Naive thymus-derived CD4-positive, alpha-beta T cell (primary cell): ENCODE data around the gene MBP. TPM values are rescaled to one million over a fixed set of nuclear protein-coding genes. Genes with fewer than 3 reads are reported as not detected.
A peak's percentile ranks its signal among the peaks of the same experiment; 100 is the strongest.
"Not testable (repeated sequence)": the region's sequence is repeated elsewhere in the genome, so short reads cannot be mapped to it uniquely, and the experiment has no call there.

ENCODE experiments used
- ATAC-seq: fragments of 150-1000 bp; cut with Tn5 transposase; 2 replicates; pipeline ENCODE4 v1.10.0; 2021; ENCODE audit warnings: mild to moderate bottlenecking, moderate library complexity
- CTCF ChIA-PET: fragments of 350-600 bp; sonication (Branson Sonifier 250); formaldehyde crosslinking; loops from one replicate; lab custom pipeline; 2021; ENCODE audit warnings: antibody characterized with exemption; lab: Charles Lee
- POLR2A ChIA-PET: fragments of 350-600 bp; sonication (Branson Sonifier 250); formaldehyde crosslinking; loops from one replicate; lab custom pipeline; 2021; ENCODE audit warnings: antibody characterized with exemption, inconsistent platforms; lab: Charles Lee
- DNase-seq, 9 donors: peaks; one replicate each; pipeline versions ENCODE4 v3.0.0 to v3.0.0-alpha.2; 2020 to 2022; ENCODE audit warnings: mixed read lengths in 1 of 9
- H3K27ac ChIP-seq: one replicate; pipeline ENCODE4 v1.7.0; 2013; ENCODE audit warnings: mild to moderate bottlenecking, low read depth, low read length, moderate library complexity
- H3K27me3 ChIP-seq, 2 donors: one replicate each; pipeline ENCODE4 v1.7.0; 2013; ENCODE audit warnings: low read length in 2 of 2, mild to moderate bottlenecking in 2 of 2, moderate library complexity in 2 of 2; ENCODE audit not compliant: control insufficient read depth in 2 of 2, insufficient read depth in 2 of 2
- H3K36me3 ChIP-seq, 3 experiments: 1 replicate in 2 of 3; 2 replicates in 1 of 3; pipeline ENCODE4 v1.7.0; 2013; ENCODE audit warnings: low read length in 3 of 3, mild to moderate bottlenecking in 3 of 3, moderate library complexity in 1 of 3; ENCODE audit not compliant: insufficient read depth in 3 of 3, control insufficient read depth in 2 of 3
- H3K4me1 ChIP-seq, 2 donors: one replicate each; pipeline ENCODE4 v1.7.0; 2013; ENCODE audit warnings: low read length in 2 of 2, mild to moderate bottlenecking in 2 of 2, moderate library complexity in 1 of 2; ENCODE audit not compliant: control insufficient read depth in 2 of 2, insufficient read depth in 2 of 2
- H3K4me3 ChIP-seq: 2 replicates; pipeline ENCODE4 v1.7.0; 2013; ENCODE audit warnings: mild to moderate bottlenecking, low read length
- H3K9me3 ChIP-seq, 3 experiments: 1 replicate in 2 of 3; 2 replicates in 1 of 3; pipeline ENCODE4 v1.7.0; 2013; ENCODE audit warnings: low read length in 3 of 3; ENCODE audit not compliant: control insufficient read depth in 2 of 3
- H3K27ac Mint-ChIP-seq, 9 donors: one replicate each; pipeline ENCODE4 v1.8.0; 2020 to 2022; ENCODE audit warnings: mixed read lengths in 9 of 9, mild to moderate bottlenecking in 8 of 9, moderate library complexity in 5 of 9, inconsistent platforms in 2 of 9
- H3K27me3 Mint-ChIP-seq, 5 donors: one replicate each; pipeline ENCODE4 v1.8.0; 2021 to 2022; ENCODE audit warnings: mixed read lengths in 5 of 5, mild to moderate bottlenecking in 1 of 5
- H3K36me3 Mint-ChIP-seq, 5 donors: one replicate each; pipeline ENCODE4 v1.8.0; 2020 to 2022; ENCODE audit warnings: mixed read lengths in 5 of 5, mild to moderate bottlenecking in 3 of 5, inconsistent platforms in 1 of 5
- H3K4me1 Mint-ChIP-seq, 7 donors: one replicate each; pipeline ENCODE4 v1.8.0; 2020 to 2022; ENCODE audit warnings: mixed read lengths in 7 of 7, mild to moderate bottlenecking in 3 of 7, inconsistent platforms in 1 of 7
- H3K4me3 Mint-ChIP-seq, 10 donors: one replicate each; pipeline ENCODE4 v1.8.0; 2020 to 2022; ENCODE audit warnings: mild to moderate bottlenecking in 10 of 10, mixed read lengths in 10 of 10, moderate library complexity in 6 of 10, inconsistent platforms in 2 of 10
- H3K9me3 Mint-ChIP-seq, 11 donors: one replicate each; pipeline ENCODE4 v1.8.0; 2020 to 2022; ENCODE audit warnings: mixed read lengths in 11 of 11, mild to moderate bottlenecking in 4 of 11, inconsistent platforms in 1 of 11, moderate library complexity in 1 of 11
- intact Hi-C, 2 donors: fragments of 100-400 bp; cut with micrococcal nuclease; formaldehyde crosslinking; loops; one replicate each; pipeline ENCODE4 v1.15.1; 2023
- polyA plus RNA-seq, 2 donors: library from polyadenylated mRNA; unstranded; fragments of 300-500 nt; fragmentation: Illumina TruSeq; gene quantifications; one replicate each; pipeline ENCODE4 v1.2.3, GENCODE V29; 2021
- total RNA-seq, 6 experiments: library from RNA in 5 of 6; stranded (reverse) in 5 of 6; gene quantifications; 1 replicate in 5 of 6; 2 replicates in 1 of 6; pipeline ENCODE4 v1.2.3 and lab custom pipeline; 2021 to 2026

The MBP gene
- total and polyA plus RNA-seq, 7 experiments from 2014 or later, result 88.3 to 152 (median 107) TPM

- H3K27ac ChIP-seq, H3K27me3 ChIP-seq, intact Hi-C loops, H3K4me3 ChIP-seq, H3K4me3 Mint-ChIP-seq, POLR2A ChIA-PET, DNase-seq, H3K27me3 Mint-ChIP-seq, ATAC-seq, H3K9me3 ChIP-seq, H3K4me1 ChIP-seq, H3K9me3 Mint-ChIP-seq: not testable (repeated sequence)
- H3K27ac Mint-ChIP-seq, result peak overlapping the region in 2 of 9 donors; percentile 31 to 34
- peaks cover 15 to 70% (median 25%) of the 10 kb centered on the region in 7 donors for H3K4me1 Mint-ChIP-seq
- CTCF ChIA-PET, result interaction anchor here (0.6 kb wide), 1 partner anchor 11 kb away, joined by 4 read pairs; no protein-coding TSS in a partner anchor
- H3K36me3 Mint-ChIP-seq, result peaks cover 11 to 36% (median 25%) of the 10 kb centered on the region in 5 donors
- peaks cover 0 to 58% (median 0%) of the 10 kb centered on the region in 3 experiments for H3K36me3 ChIP-seq
These were observed 111.1 kb downstream of the MBP start for GRCh38 chr18:77021478-77021877.

DNA sequence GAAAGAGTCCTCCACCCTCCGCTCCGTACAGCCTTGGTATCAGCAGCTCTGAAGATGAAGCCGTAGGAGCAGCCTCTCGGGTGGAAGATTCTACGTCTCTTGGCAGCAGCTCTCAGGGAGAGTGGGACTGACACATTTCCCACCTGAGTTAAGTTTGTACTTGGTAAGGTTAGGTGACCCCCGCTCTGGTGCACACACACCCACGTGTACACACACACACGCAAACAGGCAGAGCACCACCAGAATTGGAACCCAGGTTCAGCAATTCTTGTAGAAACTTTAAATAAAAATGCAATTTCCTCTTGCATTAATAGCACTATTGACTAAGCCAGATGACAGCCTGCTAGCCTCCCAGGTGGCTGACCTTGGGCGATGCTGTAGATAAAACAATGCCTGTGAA is 111.5 kb downstream of the MBP start:
- Mint-ChIP-seq H3K36me3 (peaks cover 11 to 40% (median 29%) of the 10 kb centered on the region in 5 donors), H3K27ac (peak overlapping the region in 3 of 9 donors; percentile 25 to 87 (median 51)), H3K4me1 (peaks cover 15 to 70% (median 26%) of the 10 kb centered on the region in 7 donors), H3K4me3 (no peak overlapping the region), H3K9me3 (peaks cover 0 to 8% (median 0%) of the 10 kb centered on the region in 11 donors), H3K27me3 (no peaks in the 10 kb centered on the region)
- ATAC-seq (no peak), DNase-seq (no peak)
- Histone ChIP-seq H3K27me3 (no peaks in the 10 kb centered on the region), H3K27ac (no peak overlapping the region), H3K9me3 (no peaks in the 10 kb centered on the region), H3K4me3 (no peak overlapping the region), H3K36me3 (peaks cover 0 to 62% (median 0%) of the 10 kb centered on the region in 3 experiments), H3K4me1 (no peaks in the 10 kb centered on the region)
- ChIA-PET POLR2A (no interaction called here), CTCF (interaction anchor here (0.6 kb wide), 2 partner anchors 10 to 17 kb away, joined by 3 to 4 read pairs; no protein-coding TSS in a partner anchor)
- intact Hi-C loops, result no loop called here

DNA sequence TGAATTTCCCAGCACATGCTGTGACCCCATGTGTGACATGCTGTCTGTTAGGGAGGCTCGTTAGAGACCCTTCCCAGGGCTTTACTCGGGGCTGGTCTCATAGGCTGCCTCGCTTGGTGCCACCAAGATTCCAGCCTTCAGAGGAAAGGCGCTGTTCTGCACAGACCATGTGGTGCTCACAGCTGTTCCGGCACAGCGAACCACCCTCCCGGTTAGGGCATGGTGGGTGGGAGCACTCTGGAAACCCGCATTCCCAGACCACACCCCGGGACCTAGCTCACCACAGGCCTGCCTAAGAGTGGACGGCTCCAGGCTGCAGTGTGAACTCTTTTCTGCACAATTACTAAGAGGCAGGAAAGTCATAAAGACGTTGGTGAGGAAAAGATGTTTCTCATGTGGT is 112.0 kb downstream of the MBP start:
- Mint-ChIP-seq H3K4me1 (peaks cover 15 to 69% (median 29%) of the 10 kb centered on the region in 7 donors), H3K36me3 (peaks cover 11 to 35% (median 29%) of the 10 kb centered on the region in 5 donors), H3K27me3 (no peaks in the 10 kb centered on the region), H3K4me3 (no peak overlapping the region), H3K27ac (peak overlapping the region in 1 of 9 donors; percentile 83), H3K9me3 (peaks cover 0 to 8% (median 0%) of the 10 kb centered on the region in 11 donors)
- Histone ChIP-seq H3K9me3 (no peaks in the 10 kb centered on the region), H3K4me1 (no peaks in the 10 kb centered on the region), H3K27me3 (no peaks in the 10 kb centered on the region), H3K4me3 (no peak overlapping the region), H3K27ac (no peak overlapping the region), H3K36me3 (peaks cover 0 to 62% (median 0%) of the 10 kb centered on the region in 3 experiments)
- ChIA-PET CTCF (interaction anchor here (0.6 kb wide), 1 partner anchor 16 kb away, joined by 3 read pairs; no protein-coding TSS in a partner anchor), POLR2A (no interaction called here)
- DNase-seq (no peak), ATAC-seq (no peak)
- intact Hi-C loops, result no loop called here

GRCh38 chr18:77019641-77020040 is 112.9 kb downstream of the MBP start:
- no peak overlapping the region for H3K4me3 Mint-ChIP-seq
- H3K27ac Mint-ChIP-seq, result peak overlapping the region in 5 of 9 donors; percentile 16 to 69 (median 54)
- no peaks in the 10 kb centered on the region for H3K4me1 ChIP-seq
- ATAC-seq (no peak), DNase-seq (no peak)
- no peaks in the 10 kb centered on the region for H3K27me3 ChIP-seq
- ChIA-PET POLR2A (no interaction called here), CTCF (no interaction called here)
- H3K36me3 ChIP-seq, result peaks cover 0 to 53% (median 0%) of the 10 kb centered on the region in 3 experiments
- intact Hi-C loops, result no loop called here
- H3K4me1 Mint-ChIP-seq, result peaks cover 15 to 74% (median 32%) of the 10 kb centered on the region in 7 donors
- H3K9me3 Mint-ChIP-seq, result peaks cover 0 to 8% (median 0%) of the 10 kb centered on the region in 11 donors
- H3K27ac ChIP-seq, result no peak overlapping the region
- H3K27me3 Mint-ChIP-seq, result no peaks in the 10 kb centered on the region
- H3K36me3 Mint-ChIP-seq, result peaks cover 11 to 39% (median 31%) of the 10 kb centered on the region in 5 donors
- H3K9me3 ChIP-seq, result no peaks in the 10 kb centered on the region
- no peak overlapping the region for H3K4me3 ChIP-seq

- CTCF ChIA-PET, DNase-seq, intact Hi-C loops, H3K4me1 ChIP-seq, H3K4me3 ChIP-seq, H3K27me3 ChIP-seq, H3K9me3 Mint-ChIP-seq, H3K27me3 Mint-ChIP-seq, H3K27ac ChIP-seq, H3K9me3 ChIP-seq, POLR2A ChIA-PET, ATAC-seq: not testable (repeated sequence)
- peaks cover 0 to 53% (median 0%) of the 10 kb centered on the region in 3 experiments for H3K36me3 ChIP-seq
- Mint-ChIP-seq H3K4me3 (peak overlapping the region in 1 of 10 donors; percentile 5), H3K4me1 (peaks cover 14 to 69% (median 28%) of the 10 kb centered on the region in 7 donors), H3K27ac (peak overlapping the region in 3 of 9 donors; percentile 27 to 65 (median 28)), H3K36me3 (peaks cover 9 to 40% (median 30%) of the 10 kb centered on the region in 5 donors)
These were observed 113.9 kb downstream of the MBP start for GRCh38 chr18:77018650-77019049.

- H3K9me3 Mint-ChIP-seq, result peaks cover 0 to 8% (median 0%) of the 10 kb centered on the region in 11 donors
- Histone ChIP-seq H3K27ac (no peak overlapping the region), H3K27me3 (no peaks in the 10 kb centered on the region), H3K9me3 (no peaks in the 10 kb centered on the region), H3K36me3 (peaks cover 0 to 55% (median 0%) of the 10 kb centered on the region in 3 experiments), H3K4me3 (no peak overlapping the region), H3K4me1 (no peaks in the 10 kb centered on the region)
- no peak for DNase-seq
- H3K36me3 Mint-ChIP-seq, result peaks cover 7 to 42% (median 32%) of the 10 kb centered on the region in 5 donors
- H3K4me1 Mint-ChIP-seq, result peaks cover 12 to 62% (median 25%) of the 10 kb centered on the region in 7 donors
- no peak for ATAC-seq
- ChIA-PET CTCF (no interaction called here), POLR2A (interaction anchor here (1.3 kb wide), 1 partner anchor 195 kb away, joined by 3 read pairs; the partner anchor contains the start of gene ZNF236)
- H3K27ac Mint-ChIP-seq, result peak overlapping the region in 1 of 9 donors; percentile 33
- intact Hi-C loops, result no loop called here
- no peaks in the 10 kb centered on the region for H3K27me3 Mint-ChIP-seq
- H3K4me3 Mint-ChIP-seq, result no peak overlapping the region
These were observed 115.2 kb downstream of the MBP start for GRCh38 chr18:77017355-77017754.
